ENCODE results near the gene EIF2S3B. TPM values are rescaled to one million over a fixed set of nuclear protein-coding genes. Genes with fewer than 3 reads are reported as not detected.

The EIF2S3B gene
- total and polyA plus RNA-seq, 4 experiments from 2014 or later, result 0.36 to 1.4 (median 0.90) TPM

- no peak overlapping the region for H3K27ac Mint-ChIP-seq
- peaks cover 10 to 15% of the 10 kb centered on the region in 2 donors for H3K27me3 Mint-ChIP-seq
- no peaks in the 10 kb centered on the region for H3K9me3 ChIP-seq (ENCODE audit: control insufficient read depth in 1 of 2, low read length in 2 of 2)
- H3K4me3 ChIP-seq (ENCODE audit: low read length in 2 of 2), result no peak overlapping the region
- no peaks in the 10 kb centered on the region for H3K27me3 ChIP-seq (ENCODE audit: insufficient read depth, low read length)
- no peaks in the 10 kb centered on the region for H3K36me3 Mint-ChIP-seq
- POLR2A ChIA-PET (ENCODE audit: partially characterized antibody), result no interaction called here
- intact Hi-C loops (cut with micrococcal nuclease), result no loop called here
- H3K27ac ChIP-seq (ENCODE audit: low read depth, low read length), result no peak overlapping the region
- peaks cover 0 to 2% (median 0%) of the 10 kb centered on the region in 8 donors for H3K9me3 Mint-ChIP-seq
- no peaks in the 10 kb centered on the region for H3K36me3 ChIP-seq (ENCODE audit: insufficient read depth, low read length)
- no peak overlapping the region for H3K4me3 Mint-ChIP-seq
- H3K4me1 ChIP-seq (ENCODE audit: insufficient read depth, low read length), result no peaks in the 10 kb centered on the region
- CTCF ChIA-PET (ENCODE audit: partially characterized antibody), result no interaction called here
- no peak for DNase-seq
- no peaks in the 10 kb centered on the region for H3K4me1 Mint-ChIP-seq
Observed at GRCh38 chr12:10528174-10528953, 22.7 kb downstream of the EIF2S3B start.

- Histone ChIP-seq H3K4me3 (ENCODE audit: low read length in 2 of 2) (no peak overlapping the region), H3K27ac (ENCODE audit: low read depth, low read length) (no peak overlapping the region), H3K36me3 (ENCODE audit: insufficient read depth, low read length) (no peaks in the 10 kb centered on the region), H3K4me1 (ENCODE audit: insufficient read depth, low read length) (no peaks in the 10 kb centered on the region), H3K9me3 (ENCODE audit: control insufficient read depth in 1 of 2, low read length in 2 of 2) (no peaks in the 10 kb centered on the region), H3K27me3 (ENCODE audit: insufficient read depth, low read length) (no peaks in the 10 kb centered on the region)
- CTCF ChIA-PET (ENCODE audit: partially characterized antibody), result no interaction called here
- Mint-ChIP-seq H3K27me3 (peaks cover 10 to 15% of the 10 kb centered on the region in 2 donors), H3K27ac (no peak overlapping the region), H3K9me3 (peaks cover 0 to 2% (median 0%) of the 10 kb centered on the region in 8 donors), H3K36me3 (no peaks in the 10 kb centered on the region), H3K4me1 (no peaks in the 10 kb centered on the region), H3K4me3 (no peak overlapping the region)
- intact Hi-C loops (cut with micrococcal nuclease), result no loop called here
- no peak for DNase-seq
- POLR2A ChIA-PET (ENCODE audit: partially characterized antibody), result no interaction called here
Observed at GRCh38 chr12:10529603-10530002, 23.9 kb downstream of the EIF2S3B start.

- Mint-ChIP-seq H3K4me3 (no peak overlapping the region), H3K4me1 (no peaks in the 10 kb centered on the region), H3K27ac (no peak overlapping the region), H3K27me3 (peaks cover 6 to 11% of the 10 kb centered on the region in 2 donors), H3K36me3 (no peaks in the 10 kb centered on the region), H3K9me3 (no peaks in the 10 kb centered on the region)
- intact Hi-C loops (cut with micrococcal nuclease), result no loop called here
- no peak for DNase-seq
- no peak overlapping the region for H3K4me3 ChIP-seq (ENCODE audit: low read length in 2 of 2)
- no peaks in the 10 kb centered on the region for H3K9me3 ChIP-seq (ENCODE audit: control insufficient read depth in 1 of 2, low read length in 2 of 2)
- no peak overlapping the region for H3K27ac ChIP-seq (ENCODE audit: low read depth, low read length)
- no peaks in the 10 kb centered on the region for H3K4me1 ChIP-seq (ENCODE audit: insufficient read depth, low read length)
- CTCF ChIA-PET (ENCODE audit: partially characterized antibody), result no interaction called here
- POLR2A ChIA-PET (ENCODE audit: partially characterized antibody), result no interaction called here
- no peaks in the 10 kb centered on the region for H3K27me3 ChIP-seq (ENCODE audit: insufficient read depth, low read length)
- no peaks in the 10 kb centered on the region for H3K36me3 ChIP-seq (ENCODE audit: insufficient read depth, low read length)
Observed at GRCh38 chr12:10537721-10538120, 32.0 kb downstream of the EIF2S3B start.

- Mint-ChIP-seq H3K4me3 (no peak overlapping the region), H3K27me3 (peaks cover 6 to 8% of the 10 kb centered on the region in 2 donors), H3K36me3 (no peaks in the 10 kb centered on the region), H3K27ac (no peak overlapping the region), H3K9me3 (no peaks in the 10 kb centered on the region), H3K4me1 (no peaks in the 10 kb centered on the region)
- Histone ChIP-seq H3K4me1 (ENCODE audit: insufficient read depth, low read length) (no peaks in the 10 kb centered on the region), H3K9me3 (ENCODE audit: control insufficient read depth in 1 of 2, low read length in 2 of 2) (no peaks in the 10 kb centered on the region), H3K27me3 (ENCODE audit: insufficient read depth, low read length) (no peaks in the 10 kb centered on the region), H3K36me3 (ENCODE audit: insufficient read depth, low read length) (no peaks in the 10 kb centered on the region), H3K27ac (ENCODE audit: low read depth, low read length) (no peak overlapping the region), H3K4me3 (ENCODE audit: low read length in 2 of 2) (no peak overlapping the region)
- CTCF ChIA-PET (ENCODE audit: partially characterized antibody), result interaction anchor here (0.9 kb wide), 1 partner anchor 305 kb away, joined by 3 read pairs; no protein-coding TSS in a partner anchor
- POLR2A ChIA-PET (ENCODE audit: partially characterized antibody), result no interaction called here
- no peak for DNase-seq
- intact Hi-C loops (cut with micrococcal nuclease), result no loop called here
Observed at GRCh38 chr12:10540776-10541205, 35.1 kb downstream of the EIF2S3B start.

GRCh38 chr12:10543499-10543898 is 37.8 kb downstream of the EIF2S3B start:
- H3K4me1 ChIP-seq (ENCODE audit: insufficient read depth, low read length), result no peaks in the 10 kb centered on the region
- no peaks in the 10 kb centered on the region for H3K4me1 Mint-ChIP-seq

GRCh38 chr12:10551375-10551774 is 45.7 kb downstream of the EIF2S3B start:
- POLR2A ChIA-PET (ENCODE audit: partially characterized antibody), result no interaction called here
- Histone ChIP-seq H3K36me3 (ENCODE audit: insufficient read depth, low read length) (no peaks in the 10 kb centered on the region), H3K27me3 (ENCODE audit: insufficient read depth, low read length) (no peaks in the 10 kb centered on the region), H3K9me3 (ENCODE audit: control insufficient read depth in 1 of 2, low read length in 2 of 2) (no peaks in the 10 kb centered on the region), H3K4me1 (ENCODE audit: insufficient read depth, low read length) (no peaks in the 10 kb centered on the region), H3K27ac (ENCODE audit: low read depth, low read length) (no peak overlapping the region), H3K4me3 (ENCODE audit: low read length in 2 of 2) (no peak overlapping the region)
- intact Hi-C loops (cut with micrococcal nuclease), result no loop called here
- Mint-ChIP-seq H3K27ac (no peak overlapping the region), H3K4me3 (no peak overlapping the region), H3K36me3 (no peaks in the 10 kb centered on the region), H3K9me3 (peaks cover 0 to 2% (median 0%) of the 10 kb centered on the region in 8 donors), H3K4me1 (peaks cover 0 to 5% (median under 1%) of the 10 kb centered on the region in 4 donors), H3K27me3 (peaks cover 0 to 2% of the 10 kb centered on the region in 2 donors)
- CTCF ChIA-PET (ENCODE audit: partially characterized antibody), result no interaction called here
- no peak for DNase-seq

More at GRCh38 chr12:10543499-10543898, 37.8 kb downstream of the EIF2S3B start:
- no peaks in the 10 kb centered on the region for H3K27me3 ChIP-seq (ENCODE audit: insufficient read depth, low read length)
- no peaks in the 10 kb centered on the region for H3K36me3 ChIP-seq (ENCODE audit: insufficient read depth, low read length)
- Mint-ChIP-seq H3K27ac (no peak overlapping the region), H3K27me3 (peaks cover 6 to 10% of the 10 kb centered on the region in 2 donors), H3K4me3 (no peak overlapping the region), H3K9me3 (no peaks in the 10 kb centered on the region), H3K36me3 (no peaks in the 10 kb centered on the region)
- no peak for DNase-seq
- no peak overlapping the region for H3K27ac ChIP-seq (ENCODE audit: low read depth, low read length)
- intact Hi-C loops (cut with micrococcal nuclease), result no loop called here
- H3K4me3 ChIP-seq (ENCODE audit: low read length in 2 of 2), result no peak overlapping the region
- POLR2A ChIA-PET (ENCODE audit: partially characterized antibody), result no interaction called here
- no peaks in the 10 kb centered on the region for H3K9me3 ChIP-seq (ENCODE audit: control insufficient read depth in 1 of 2, low read length in 2 of 2)
- CTCF ChIA-PET (ENCODE audit: partially characterized antibody), result no interaction called here

- POLR2A ChIA-PET (ENCODE audit: partially characterized antibody), result no interaction called here
Observed at GRCh38 chr12:10553148-10553547, 47.5 kb downstream of the EIF2S3B start.

More at GRCh38 chr12:10553148-10553547, 47.5 kb downstream of the EIF2S3B start:
- no peak overlapping the region for H3K4me3 ChIP-seq (ENCODE audit: low read length in 2 of 2)
- H3K9me3 ChIP-seq (ENCODE audit: control insufficient read depth in 1 of 2, low read length in 2 of 2), result no peaks in the 10 kb centered on the region
- no peaks in the 10 kb centered on the region for H3K36me3 ChIP-seq (ENCODE audit: insufficient read depth, low read length)
- H3K27ac ChIP-seq (ENCODE audit: low read depth, low read length), result no peak overlapping the region
- no peak for DNase-seq
- H3K27me3 Mint-ChIP-seq, result peaks cover 2 to 8% of the 10 kb centered on the region in 2 donors
- no peaks in the 10 kb centered on the region for H3K36me3 Mint-ChIP-seq
- H3K9me3 Mint-ChIP-seq, result peaks cover 0 to 2% (median 0%) of the 10 kb centered on the region in 8 donors
- H3K4me3 Mint-ChIP-seq, result no peak overlapping the region
- no peak overlapping the region for H3K27ac Mint-ChIP-seq
- CTCF ChIA-PET (ENCODE audit: partially characterized antibody), result interaction anchor here (0.6 kb wide), 1 partner anchor 11 kb away, joined by 4 read pairs; no protein-coding TSS in a partner anchor
- no peaks in the 10 kb centered on the region for H3K4me1 ChIP-seq (ENCODE audit: insufficient read depth, low read length)
- intact Hi-C loops (cut with micrococcal nuclease), result no loop called here
- H3K27me3 ChIP-seq (ENCODE audit: insufficient read depth, low read length), result no peaks in the 10 kb centered on the region
- peaks cover 0 to 5% (median under 1%) of the 10 kb centered on the region in 4 donors for H3K4me1 Mint-ChIP-seq
